Upper lobe of left lung (tissue), 6 donors: ENCODE data around the gene MARK2. TPM values are rescaled to one million over a fixed set of nuclear protein-coding genes. Genes with fewer than 3 reads are reported as not detected.
A peak's percentile ranks its signal among the peaks of the same experiment; 100 is the strongest.

Source experiments
- ATAC-seq, 2 donors: fragments of 200-7000 bp; cut with Tn5 transposase; one replicate each; pipeline ENCODE4 v1.9.1; 2022; ENCODE audit warnings: mild to moderate bottlenecking in 2 of 2, moderate library complexity in 2 of 2; ENCODE audit not compliant: low FRiP score in 2 of 2
- DNase-seq, 2 donors: peaks; one replicate each; pipeline ENCODE4 v3.0.0-alpha.2; 2019 to 2020
- H3K27ac ChIP-seq, 4 donors: fragments of 200-600 bp; sonication (generic); one replicate each; pipeline ENCODE4 v1.5.1; 2016 to 2019
- H3K27me3 ChIP-seq, 4 donors: fragments of 200-600 bp; sonication (generic); one replicate each; pipeline ENCODE4 v1.5.1; 2017 to 2019
- H3K36me3 ChIP-seq, 4 donors: fragments of 200-600 bp; sonication (generic); one replicate each; pipeline ENCODE4 v1.5.1; 2016 to 2019
- H3K4me1 ChIP-seq, 4 donors: fragments of 200-600 bp; sonication (generic); one replicate each; pipeline ENCODE4 v1.5.1; 2018 to 2019
- H3K4me3 ChIP-seq, 4 donors: fragments of 200-600 bp; sonication (generic); one replicate each; pipeline ENCODE4 v1.5.1; 2017 to 2019; ENCODE audit warnings: mild to moderate bottlenecking in 2 of 4, moderate library complexity in 1 of 4
- H3K9me3 ChIP-seq, 4 donors: fragments of 200-600 bp; sonication (generic); one replicate each; pipeline ENCODE4 v1.5.1; 2018 to 2019
- EP300 ChIP-seq, 4 donors: sonication (generic); formaldehyde crosslinking; IDR thresholded peaks; one replicate each; pipeline ENCODE4 v1.5.1; 2017; ENCODE audit warnings: antibody characterized with exemption in 4 of 4, control low read depth in 2 of 4
- POLR2A ChIP-seq, 4 donors: fragments of 450-650 bp; IDR thresholded peaks; one replicate each; pipeline ENCODE4 v1.5.1; 2016 to 2017; ENCODE audit warnings: antibody characterized with exemption in 4 of 4, mild to moderate bottlenecking in 2 of 4
- POLR2AphosphoS5 ChIP-seq, 2 donors: sonication (generic); formaldehyde crosslinking; IDR thresholded peaks; one replicate each; pipeline ENCODE4 v1.5.1; 2017; ENCODE audit warnings: antibody characterized with exemption in 2 of 2
- WGBS, 2 donors: methylation state at CpG; one replicate each; pipeline ENCODE4 v1.1.5; 2017 to 2018; 5-methylcytosine and 5-hydroxymethylcytosine counted together
- total RNA-seq, 6 donors: library from RNA; depleted of rRNA in 4 of 6; stranded (reverse); fragments of >200 nt in 4 of 6; gene quantifications; one replicate each; pipeline versions ENCODE4 v1.1.0 to v1.2.1, GENCODE V29; 2016 to 2021
- TF ChIP-seq, protein P1 (sequence below), 6 experiments: fragments of 450-650 bp in 4 of 6; fragments of 200-600 bp in 2 of 6; sonication (generic) in 2 of 6; IDR thresholded peaks; one replicate each; pipeline ENCODE4 v1.5.1; 2016 to 2019; ENCODE audit warnings: antibody characterized with exemption in 6 of 6
- donor health status: DM: no; HTN: no; CAD: no; lungs with moderate emphysema.
- donor health status: DM: no; HTN: yes; CAD: no; lungs with severe emphysema.

The MARK2 gene
- total RNA-seq, 6 donors from 2014 or later, result 41.7 to 67.1 (median 50.7) TPM

DNA sequence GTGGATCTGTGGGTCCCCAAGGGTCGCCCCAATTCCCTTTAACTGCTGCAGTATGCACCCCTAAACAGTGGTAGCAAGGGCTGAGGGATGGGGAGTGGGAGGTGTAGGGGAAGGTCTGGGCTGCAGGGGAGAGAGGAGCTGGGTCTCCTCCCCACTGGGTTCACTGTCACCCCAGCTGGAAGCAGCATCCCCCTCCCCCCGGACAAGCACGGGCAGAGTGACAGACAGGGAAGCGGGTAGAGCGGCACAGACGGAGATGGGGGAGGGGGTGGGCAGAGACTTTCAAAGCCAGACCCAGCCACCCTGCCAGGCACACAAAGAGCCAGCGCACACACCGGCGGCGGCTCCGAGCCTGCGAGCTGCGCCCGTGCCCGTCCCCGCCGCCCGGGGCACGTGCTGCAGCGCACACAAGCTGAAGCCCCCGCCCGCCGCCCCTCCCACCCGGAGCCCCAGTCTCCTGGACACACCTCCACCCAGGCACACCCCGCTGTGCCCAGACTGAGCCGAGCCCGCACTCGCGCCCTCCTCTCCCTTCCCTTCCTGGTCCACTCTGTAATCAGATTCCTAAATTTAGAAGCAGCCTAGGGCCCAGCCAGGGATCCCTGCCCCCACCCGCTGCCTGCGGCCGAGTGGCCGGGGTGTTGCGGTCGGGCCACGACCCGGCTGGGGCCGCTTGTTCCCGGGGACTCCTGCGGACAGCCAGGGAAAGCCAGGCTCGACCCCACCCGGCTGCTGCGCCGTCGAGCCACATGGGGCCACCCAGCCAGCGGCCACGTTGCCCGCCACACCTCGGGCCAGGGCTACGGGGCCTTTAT, 79.0 kb downstream of the MARK2 start:
- ATAC-seq, result peak in 1 of 2 donors; percentile 34
- Histone ChIP-seq H3K4me1 (peaks cover 44 to 62% (median 50%) of the 10 kb centered on the region in 4 donors), H3K27ac (peak overlapping the region; percentile 15 to 76 (median 65)), H3K9me3 (no peaks in the 10 kb centered on the region), H3K27me3 (peaks cover 0 to 17% (median 0%) of the 10 kb centered on the region in 4 donors), H3K36me3 (no peaks in the 10 kb centered on the region), H3K4me3 (peak overlapping the region in 3 of 4 donors; percentile 40 to 56 (median 55))
- peak; percentile 28 to 88 for DNase-seq
- no peak for TF ChIP-seq EP300 (IDR thresholded peaks at IDR 0.05)
- TF ChIP-seq, protein P1, sequence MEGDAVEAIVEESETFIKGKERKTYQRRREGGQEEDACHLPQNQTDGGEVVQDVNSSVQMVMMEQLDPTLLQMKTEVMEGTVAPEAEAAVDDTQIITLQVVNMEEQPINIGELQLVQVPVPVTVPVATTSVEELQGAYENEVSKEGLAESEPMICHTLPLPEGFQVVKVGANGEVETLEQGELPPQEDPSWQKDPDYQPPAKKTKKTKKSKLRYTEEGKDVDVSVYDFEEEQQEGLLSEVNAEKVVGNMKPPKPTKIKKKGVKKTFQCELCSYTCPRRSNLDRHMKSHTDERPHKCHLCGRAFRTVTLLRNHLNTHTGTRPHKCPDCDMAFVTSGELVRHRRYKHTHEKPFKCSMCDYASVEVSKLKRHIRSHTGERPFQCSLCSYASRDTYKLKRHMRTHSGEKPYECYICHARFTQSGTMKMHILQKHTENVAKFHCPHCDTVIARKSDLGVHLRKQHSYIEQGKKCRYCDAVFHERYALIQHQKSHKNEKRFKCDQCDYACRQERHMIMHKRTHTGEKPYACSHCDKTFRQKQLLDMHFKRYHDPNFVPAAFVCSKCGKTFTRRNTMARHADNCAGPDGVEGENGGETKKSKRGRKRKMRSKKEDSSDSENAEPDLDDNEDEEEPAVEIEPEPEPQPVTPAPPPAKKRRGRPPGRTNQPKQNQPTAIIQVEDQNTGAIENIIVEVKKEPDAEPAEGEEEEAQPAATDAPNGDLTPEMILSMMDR (IDR thresholded peaks at IDR 0.05), result peak in 1 of 6 experiments; percentile 15
- 6 to 13% methylated on average over 1 to 43 of the region's 50 CpGs for WGBS, 2 donors

DNA sequence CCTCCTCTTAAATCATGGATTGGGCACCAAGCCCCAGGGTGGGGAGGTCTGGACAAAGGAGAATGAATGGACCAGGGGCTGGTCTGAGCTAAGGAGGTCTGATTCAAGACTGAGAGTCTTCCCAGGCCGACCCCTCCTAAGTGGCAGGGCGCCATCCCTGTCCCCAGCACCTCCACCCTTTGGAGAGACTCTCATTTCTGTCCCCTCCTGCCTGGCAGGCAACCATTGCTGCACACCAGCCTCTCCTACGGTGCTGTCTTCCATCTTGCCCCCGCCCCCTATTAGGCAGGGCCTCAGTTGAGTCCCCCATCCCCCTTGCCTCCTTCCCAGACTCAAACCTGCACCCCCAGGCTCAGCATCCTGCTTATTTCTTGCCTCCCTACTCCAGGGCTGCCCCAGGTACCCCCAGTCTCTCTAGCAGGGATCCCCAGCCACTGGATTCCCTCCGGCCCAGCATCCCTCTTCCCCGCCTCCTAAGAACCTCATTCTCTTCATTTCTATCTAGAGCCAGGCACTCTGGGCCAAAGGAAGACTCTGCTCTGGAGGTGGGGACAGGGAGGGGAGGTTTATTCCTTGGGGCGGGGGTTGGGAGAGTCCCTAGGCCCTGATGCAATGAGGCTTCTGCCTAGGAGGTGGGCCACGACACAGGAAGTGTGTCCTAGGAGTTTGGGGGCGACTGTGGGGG, 79.7 kb downstream of the MARK2 start:
- Histone ChIP-seq H3K4me3 (peak overlapping the region in 2 of 4 donors; percentile 27 to 35), H3K4me1 (peaks cover 44 to 62% (median 50%) of the 10 kb centered on the region in 4 donors), H3K27me3 (peaks cover 0 to 17% (median 0%) of the 10 kb centered on the region in 4 donors)

GRCh38 chr11:63919267-63920125, 80.6 kb downstream of the MARK2 start:
- no peaks in the 10 kb centered on the region for H3K9me3 ChIP-seq
- WGBS, 2 donors, result 18 to 37% methylated on average over 14 to 32 of the region's 41 CpGs
- peaks cover 0 to 17% (median 0%) of the 10 kb centered on the region in 4 donors for H3K27me3 ChIP-seq
- DNase-seq (peak in 1 of 2 donors; percentile 87), ATAC-seq (peak in 1 of 2 donors; percentile 23)
- peaks cover 44 to 62% (median 50%) of the 10 kb centered on the region in 4 donors for H3K4me1 ChIP-seq
- no peaks in the 10 kb centered on the region for H3K36me3 ChIP-seq
- peak overlapping the region in 3 of 4 donors; percentile 62 to 76 (median 68) for H3K27ac ChIP-seq
- H3K4me3 ChIP-seq, result peak overlapping the region in 3 of 4 donors; percentile 17 to 35 (median 27)
- TF ChIP-seq POLR2A (IDR thresholded peaks at IDR 0.05), result no peak
- no peak for TF ChIP-seq POLR2AphosphoS5 (IDR thresholded peaks at IDR 0.05)
- no peak for TF ChIP-seq EP300 (IDR thresholded peaks at IDR 0.05)
- TF ChIP-seq, protein P1 (IDR thresholded peaks at IDR 0.05), result no peak

More for the DNA sequence above, 79.7 kb downstream of the MARK2 start:
- TF ChIP-seq, protein P1 (IDR thresholded peaks at IDR 0.05), result no peak
- no peak for TF ChIP-seq POLR2A (IDR thresholded peaks at IDR 0.05)
- TF ChIP-seq EP300 (IDR thresholded peaks at IDR 0.05), result no peak
- TF ChIP-seq POLR2AphosphoS5 (IDR thresholded peaks at IDR 0.05), result no peak
- ATAC-seq, result peak in 1 of 2 donors; percentile 2
- no peaks in the 10 kb centered on the region for H3K9me3 ChIP-seq
- H3K27ac ChIP-seq, result peak overlapping the region; percentile 15 to 76 (median 65)
- 55% methylated on average over 7 to 9 of the region's 9 CpGs for WGBS, 2 donors
- DNase-seq, result no peak
- no peaks in the 10 kb centered on the region for H3K36me3 ChIP-seq

DNA sequence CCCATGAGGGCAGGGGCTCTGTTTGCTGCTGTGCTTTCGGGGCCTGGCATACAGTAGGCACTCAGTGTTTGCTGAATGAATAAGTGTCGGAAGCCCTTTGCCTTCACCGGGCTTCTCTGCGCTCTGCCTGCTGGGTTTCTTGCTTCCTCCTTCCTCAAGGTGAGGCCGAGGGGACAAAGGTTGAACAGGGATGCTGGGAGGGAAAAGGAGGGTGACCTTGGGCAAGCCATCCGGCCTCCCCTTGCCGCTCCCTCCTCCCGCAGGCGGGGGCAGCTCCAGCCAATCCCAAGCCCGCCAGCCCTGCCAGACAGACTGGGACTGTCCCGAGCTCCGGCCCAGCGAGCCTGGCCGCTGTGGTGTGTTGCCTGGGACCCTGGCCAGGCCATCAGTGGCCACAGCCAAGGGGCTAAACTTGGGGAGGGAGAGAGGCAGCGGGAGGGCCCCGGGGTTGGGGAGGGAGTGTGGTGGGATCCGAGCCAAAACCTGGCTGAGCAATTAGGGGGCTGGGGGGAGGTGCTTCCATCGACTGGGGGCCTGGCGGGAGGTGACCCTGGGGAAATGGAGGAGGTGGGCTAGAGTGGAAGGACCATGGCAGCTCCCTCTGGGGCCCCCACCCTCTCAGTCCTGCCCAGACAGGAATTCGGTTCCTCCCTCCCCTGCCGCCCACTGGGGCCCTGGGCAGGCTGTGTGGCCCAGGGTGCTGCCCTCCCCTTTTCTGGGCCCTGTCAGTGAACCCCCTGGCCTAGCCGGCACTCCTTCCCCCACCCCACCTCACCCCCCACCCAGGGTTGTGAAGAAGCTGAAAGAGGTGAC, 81.4 kb downstream of the MARK2 start:
- WGBS, 2 donors, result 53 to 55% methylated on average over 12 to 21 of the region's 22 CpGs
- TF ChIP-seq EP300 (IDR thresholded peaks at IDR 0.05) (no peak), POLR2A (IDR thresholded peaks at IDR 0.05) (no peak), POLR2AphosphoS5 (IDR thresholded peaks at IDR 0.05) (no peak)
- TF ChIP-seq, protein P1 (IDR thresholded peaks at IDR 0.05), result no peak
- Histone ChIP-seq H3K9me3 (no peaks in the 10 kb centered on the region), H3K36me3 (no peaks in the 10 kb centered on the region), H3K4me3 (no peak overlapping the region), H3K27ac (peak overlapping the region in 3 of 4 donors; percentile 11 to 76 (median 62)), H3K27me3 (peaks cover 0 to 17% (median 0%) of the 10 kb centered on the region in 4 donors), H3K4me1 (peaks cover 44 to 58% (median 48%) of the 10 kb centered on the region in 4 donors)
- ATAC-seq (peak; percentile 37 to 46), DNase-seq (peak; percentile 42 to 88)
